ENCODE measurements around the gene IFNL2.
"Not testable (repeated sequence)": the region's sequence is repeated elsewhere in the genome, so short reads cannot be mapped to it uniquely, and the experiment has no call there.

IFNL2 gene

GRCh38 chr19:39297931-39298634 is 29.9 kb downstream of the IFNL2 start:
- no peak for DNase-seq (ENCODE audit: low read depth)

- DNase-seq (ENCODE audit: low read depth), result no peak
Observed at GRCh38 chr19:39299404-39299803, 31.2 kb downstream of the IFNL2 start.

GRCh38 chr19:39299832-39300231 is 31.6 kb downstream of the IFNL2 start:
- DNase-seq (ENCODE audit: low read depth), result no peak

- DNase-seq (ENCODE audit: low read depth), result no peak
Observed at GRCh38 chr19:39301021-39301420, 32.8 kb downstream of the IFNL2 start.

- no peak for DNase-seq (ENCODE audit: low read depth)
Observed at GRCh38 chr19:39301562-39301961, 33.4 kb downstream of the IFNL2 start.

- DNase-seq (ENCODE audit: low read depth), result no peak
Observed at GRCh38 chr19:39303373-39304184, 35.4 kb downstream of the IFNL2 start.

- no peak for DNase-seq (ENCODE audit: low read depth)
Observed at GRCh38 chr19:39304185-39304513, 36.0 kb downstream of the IFNL2 start.

GRCh38 chr19:39304701-39305571 is 36.7 kb downstream of the IFNL2 start:
- DNase-seq (ENCODE audit: low read depth), result no peak

GRCh38 chr19:39306075-39306474 is 37.9 kb downstream of the IFNL2 start:
- no peak for DNase-seq (ENCODE audit: low read depth)

GRCh38 chr19:39307046-39307821 is 39.0 kb downstream of the IFNL2 start:
- DNase-seq (ENCODE audit: low read depth), result no peak

- DNase-seq (ENCODE audit: low read depth), result no peak
Observed at GRCh38 chr19:39307822-39308530, 39.8 kb downstream of the IFNL2 start.

GRCh38 chr19:39308531-39309304 is 40.5 kb downstream of the IFNL2 start:
- DNase-seq (ENCODE audit: low read depth), result no peak

- DNase-seq (ENCODE audit: low read depth), result not testable (repeated sequence)
Observed at GRCh38 chr19:39309305-39309670, 41.1 kb downstream of the IFNL2 start.

GRCh38 chr19:39310558-39311311 is 42.5 kb downstream of the IFNL2 start:
- DNase-seq (ENCODE audit: low read depth), result no peak

GRCh38 chr19:39314016-39314728 is 46.0 kb downstream of the IFNL2 start:
- DNase-seq (ENCODE audit: low read depth), result no peak

GRCh38 chr19:39315933-39316332 is 47.7 kb downstream of the IFNL2 start:
- DNase-seq (ENCODE audit: low read depth), result no peak

GRCh38 chr19:39316627-39317321 is 48.6 kb downstream of the IFNL2 start:
- DNase-seq (ENCODE audit: low read depth), result no peak

GRCh38 chr19:39317476-39317875 is 49.3 kb downstream of the IFNL2 start:
- DNase-seq (ENCODE audit: low read depth), result no peak
